Endothelial cell of umbilical vein (primary cell): ENCODE measurements around the gene PAGE4. TPM values are rescaled to one million over a fixed set of nuclear protein-coding genes. Genes with fewer than 3 reads are reported as not detected.

Experiments
- BruUV-seq: library from RNA; stranded (reverse); fragments of 400-500 nt; replicated peaks from 2 replicates; lab custom pipeline; 2021; lab: Mats Ljungman, UMichigan
- CTCF ChIA-PET: fragments of 300-600, 350-600 bp; sonication (Branson Sonifier 250); formaldehyde crosslinking; loops from one replicate; lab custom pipeline; 2021; ENCODE audit warnings: antibody characterized with exemption, inconsistent platforms; lab: Charles Lee
- POLR2A ChIA-PET: fragments of 300-600, 350-600 bp; sonication (Branson Sonifier 250); formaldehyde crosslinking; loops from one replicate; lab custom pipeline; 2021; ENCODE audit warnings: antibody characterized with exemption, inconsistent platforms; lab: Charles Lee
- DNase-seq: peaks from one replicate; pipeline ENCODE4 v3.0.0-alpha.2; 2011; ENCODE audit warnings: low read depth, low spot score
- FAIRE-seq: peaks from 2 replicates; lab custom pipeline; 2011; peaks lifted over from hg19 to GRCh38; lab: Jason Lieb, UNC
- H2AFZ ChIP-seq: 2 replicates; pipeline ENCODE4 v1.6.0; 2012; ENCODE audit warnings: low read depth, low read length, control low read depth, inconsistent platforms
- H3K27ac ChIP-seq: 2 replicates; pipeline ENCODE4 v1.5.1; 2011; ENCODE audit warnings: low read depth, mild to moderate bottlenecking, control low read depth, low read length, moderate library complexity; ENCODE audit not compliant: insufficient read depth
- H3K27me3 ChIP-seq, 2 experiments: 2 replicates each; pipeline versions ENCODE4 v1.6.0 to v1.6.1; 2011; ENCODE audit warnings: low read length in 2 of 2, mixed read lengths in 1 of 2; ENCODE audit not compliant: control insufficient read depth in 2 of 2, insufficient read depth in 2 of 2
- H3K36me3 ChIP-seq, 2 experiments: 2 replicates in 1 of 2; 3 replicates in 1 of 2; pipeline ENCODE4 v1.5.1; 2011; ENCODE audit warnings: low read length in 2 of 2, mild to moderate bottlenecking in 1 of 2, moderate library complexity in 1 of 2; ENCODE audit not compliant: control insufficient read depth in 2 of 2, insufficient read depth in 2 of 2; ENCODE audit errors: extremely low read depth in 1 of 2
- H3K4me1 ChIP-seq: 3 replicates; pipeline ENCODE4 v1.5.1; 2011; ENCODE audit warnings: mild to moderate bottlenecking, low read length; ENCODE audit not compliant: control insufficient read depth, insufficient read depth; ENCODE audit errors: extremely low read depth
- H3K4me2 ChIP-seq: 2 replicates; pipeline ENCODE4 v1.6.1; 2011; ENCODE audit warnings: low read length, control low read depth, mixed read lengths; ENCODE audit not compliant: insufficient read depth
- H3K4me3 ChIP-seq, 3 experiments: fragments of 200-600 bp in 1 of 3; sonication (generic), shearing (Covaris generic) in 1 of 3; replicated peaks in 1 of 3; 2 replicates each; pipeline ENCODE4 v1.5.1; 2011 to 2016; ENCODE audit warnings: control low read depth in 3 of 3, low read length in 3 of 3, mild to moderate bottlenecking in 2 of 3, inconsistent platforms in 1 of 3, low read depth in 1 of 3, moderate library complexity in 1 of 3; ENCODE audit not compliant: insufficient read depth in 1 of 3
- H3K79me2 ChIP-seq: 2 replicates; pipeline ENCODE4 v1.6.0; 2012; ENCODE audit warnings: low read length, inconsistent platforms; ENCODE audit not compliant: control insufficient read depth, insufficient read depth
- H3K9ac ChIP-seq: replicated peaks from 2 replicates; pipeline ENCODE3; 2011; ENCODE audit warnings: low read length, control low read depth; ENCODE audit not compliant: insufficient read depth; ENCODE audit errors: extremely low read depth
- H3K9me1 ChIP-seq: replicated peaks from 3 replicates; pipeline ENCODE4 v1.6.0; 2011; ENCODE audit warnings: mild to moderate bottlenecking, low read length; ENCODE audit not compliant: control insufficient read depth, insufficient read depth; ENCODE audit errors: extremely low read depth
- H3K9me3 ChIP-seq: replicated peaks from 2 replicates; pipeline ENCODE4 v1.5.1; 2012; ENCODE audit warnings: low read length, inconsistent platforms; ENCODE audit not compliant: control insufficient read depth, insufficient read depth
- H4K20me1 ChIP-seq: replicated peaks from 2 replicates; pipeline ENCODE3; 2011; ENCODE audit warnings: mild to moderate bottlenecking, low read length; ENCODE audit not compliant: control insufficient read depth, insufficient read depth; ENCODE audit errors: extremely low read depth
- EZH2 ChIP-seq: IDR thresholded peaks from 2 replicates; pipeline ENCODE4 v1.6.1; 2012; ENCODE audit warnings: borderline replicate concordance, low read depth, mild to moderate bottlenecking, moderate library complexity, low read length, inconsistent platforms; ENCODE audit not compliant: severe bottlenecking
- GATA2 ChIP-seq: IDR thresholded peaks from 2 replicates; pipeline ENCODE4 v1.7.0; 2011; ENCODE audit warnings: low read depth, mild to moderate bottlenecking, moderate library complexity, mixed read lengths, low read length; ENCODE audit not compliant: insufficient read length, insufficient read depth
- MYC ChIP-seq: IDR thresholded peaks from one replicate; pipeline ENCODE4 v1.6.1; 2011; ENCODE audit warnings: mild to moderate bottlenecking, low read depth, low read length
- dilution Hi-C: fragments of 300-500 bp; cut with MboI; formaldehyde crosslinking; loops from one replicate; pipeline ENCODE4 v1.15.0; 2019; ENCODE audit warnings: low sequenced_read_pairs; ENCODE audit not compliant: extremely low pct_ligation_motif_present
- intact Hi-C: fragments of 100-400 bp; cut with micrococcal nuclease; formaldehyde crosslinking; loops from one replicate; pipeline ENCODE4 v1.10.0; 2022
- polyA plus RNA-seq, 4 experiments: library from polyadenylated mRNA; depleted of rRNA in 3 of 4; stranded (reverse) in 3 of 4; unstranded in 1 of 4; fragments of >200 nt; gene quantifications; 2 replicates each; pipeline versions ENCODE4 v1.2.1 to v1.2.3, GENCODE V29; 2011 to 2012; ENCODE audit warnings: missing spikeins in 1 of 4
- total RNA-seq: library from RNA; stranded (reverse); gene quantifications from 2 replicates; pipeline ENCODE4 v1.2.3, GENCODE V29; 2021
- TF ChIP-seq, protein P1 (sequence below), 2 donors: IDR thresholded peaks; 1 replicate in 1 of 2; 2 replicates in 1 of 2; pipeline ENCODE4 v1.5.1; 2011; ENCODE audit warnings: low read length in 2 of 2, mild to moderate bottlenecking in 2 of 2, moderate library complexity in 2 of 2, control low read depth in 1 of 2, inconsistent platforms in 1 of 2, low read depth in 1 of 2; ENCODE audit not compliant: insufficient read depth in 1 of 2; ENCODE audit errors: extremely low read depth in 1 of 2
- TF ChIP-seq, protein P2 (sequence below): IDR thresholded peaks from 2 replicates; pipeline ENCODE4 v1.6.1; 2011; ENCODE audit not compliant: insufficient read depth, insufficient read length

The PAGE4 gene
- total and polyA plus RNA-seq, 2 donors (not counting 3 experiments of a cell fraction or from before 2014, with no cell fraction given): not detected

DNA sequence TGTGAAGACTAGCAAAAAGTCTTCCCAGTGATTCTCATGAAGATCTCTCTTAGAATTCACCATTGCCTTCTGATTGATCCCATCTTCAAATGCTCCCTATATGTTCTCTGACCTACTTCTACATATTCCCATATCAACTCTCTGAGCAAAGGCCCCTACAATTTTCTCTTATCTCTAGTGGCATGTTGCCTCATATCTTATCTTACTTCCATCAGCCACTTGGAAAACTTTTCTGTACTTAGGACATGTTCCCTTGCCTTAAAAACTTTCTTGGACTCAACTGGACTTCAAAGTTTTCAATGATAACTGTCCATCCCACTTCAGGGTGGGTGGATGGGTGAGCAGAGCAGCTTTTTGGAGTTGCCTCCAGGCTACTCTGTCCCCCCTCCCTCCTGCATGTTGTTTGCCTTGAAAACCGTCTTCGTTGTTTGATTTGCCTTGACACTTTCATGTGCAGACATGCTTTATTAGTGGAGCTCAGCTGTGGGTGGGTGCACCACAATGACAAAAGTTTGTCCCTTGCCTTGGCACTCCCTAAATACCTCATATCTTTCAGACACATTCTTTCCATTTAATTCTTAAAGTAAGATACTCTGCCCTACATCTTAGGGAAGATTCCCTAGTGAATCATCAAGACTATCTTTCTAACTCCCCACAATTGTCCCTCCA, 31.9 kb downstream of the PAGE4 start:
- dilution Hi-C loops (no loop called here), intact Hi-C loops (no loop called here)
- H3K79me2 ChIP-seq: no peaks in the 10 kb centered on the region
- TF ChIP-seq EZH2: no peak
- no peak for TF ChIP-seq MYC
- no peaks in the 10 kb centered on the region for H3K36me3 ChIP-seq
- no peaks in the 10 kb centered on the region for H3K9me1 ChIP-seq
- H3K27ac ChIP-seq: no peak overlapping the region
- H3K4me2 ChIP-seq: no peak overlapping the region
- DNase-seq (no peak), FAIRE-seq (no peak)
- H3K9ac ChIP-seq: no peak overlapping the region
- no peak overlapping the region for H3K4me3 ChIP-seq
- H2AFZ ChIP-seq: no peak overlapping the region
- no peaks in the 10 kb centered on the region for H4K20me1 ChIP-seq
- BruUV-seq: no TSS peak
- no peaks in the 10 kb centered on the region for H3K27me3 ChIP-seq
- no peaks in the 10 kb centered on the region for H3K4me1 ChIP-seq
- CTCF ChIA-PET: interaction anchor here (0.6 kb wide), 1 partner anchor 24 kb away, joined by 3 read pairs; no protein-coding TSS in a partner anchor
- no peaks in the 10 kb centered on the region for H3K9me3 ChIP-seq
- POLR2A ChIA-PET: no interaction called here

DNA sequence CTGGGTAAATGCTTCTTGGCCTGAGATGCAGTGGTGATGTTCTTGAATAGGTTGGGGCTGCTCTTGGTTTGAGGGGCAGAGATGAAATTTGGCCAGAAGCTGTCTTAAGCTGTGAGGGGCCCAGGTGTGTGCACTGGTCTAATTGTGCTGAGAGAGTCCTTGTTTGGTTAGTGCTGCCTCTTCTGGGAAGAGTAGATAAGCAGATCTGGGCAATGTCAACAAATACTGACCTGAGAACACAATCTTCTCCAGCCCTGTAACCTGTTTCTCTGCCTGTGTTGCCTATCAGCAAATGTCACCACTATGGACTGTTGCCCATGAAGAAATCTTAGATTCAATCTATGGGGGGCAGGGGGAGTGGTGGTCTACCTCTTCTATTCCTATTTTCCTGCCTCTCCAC, 33.0 kb downstream of the PAGE4 start:
- Histone ChIP-seq H2AFZ (no peak overlapping the region), H3K4me3 (no peak overlapping the region), H3K4me2 (no peak overlapping the region), H3K9ac (no peak overlapping the region), H3K4me1 (no peaks in the 10 kb centered on the region), H3K9me1 (no peaks in the 10 kb centered on the region), H4K20me1 (no peaks in the 10 kb centered on the region), H3K79me2 (no peaks in the 10 kb centered on the region), H3K9me3 (no peaks in the 10 kb centered on the region), H3K36me3 (no peaks in the 10 kb centered on the region), H3K27ac (no peak overlapping the region), H3K27me3 (no peaks in the 10 kb centered on the region)
- POLR2A ChIA-PET: no interaction called here
- no TSS peak for BruUV-seq
- TF ChIP-seq, protein P1, sequence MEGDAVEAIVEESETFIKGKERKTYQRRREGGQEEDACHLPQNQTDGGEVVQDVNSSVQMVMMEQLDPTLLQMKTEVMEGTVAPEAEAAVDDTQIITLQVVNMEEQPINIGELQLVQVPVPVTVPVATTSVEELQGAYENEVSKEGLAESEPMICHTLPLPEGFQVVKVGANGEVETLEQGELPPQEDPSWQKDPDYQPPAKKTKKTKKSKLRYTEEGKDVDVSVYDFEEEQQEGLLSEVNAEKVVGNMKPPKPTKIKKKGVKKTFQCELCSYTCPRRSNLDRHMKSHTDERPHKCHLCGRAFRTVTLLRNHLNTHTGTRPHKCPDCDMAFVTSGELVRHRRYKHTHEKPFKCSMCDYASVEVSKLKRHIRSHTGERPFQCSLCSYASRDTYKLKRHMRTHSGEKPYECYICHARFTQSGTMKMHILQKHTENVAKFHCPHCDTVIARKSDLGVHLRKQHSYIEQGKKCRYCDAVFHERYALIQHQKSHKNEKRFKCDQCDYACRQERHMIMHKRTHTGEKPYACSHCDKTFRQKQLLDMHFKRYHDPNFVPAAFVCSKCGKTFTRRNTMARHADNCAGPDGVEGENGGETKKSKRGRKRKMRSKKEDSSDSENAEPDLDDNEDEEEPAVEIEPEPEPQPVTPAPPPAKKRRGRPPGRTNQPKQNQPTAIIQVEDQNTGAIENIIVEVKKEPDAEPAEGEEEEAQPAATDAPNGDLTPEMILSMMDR (IDR thresholded peaks at IDR 0.05; ENCODE audit: extremely low read depth in 1 of 2, insufficient read depth in 1 of 2, low read depth in 1 of 2, low read length in 2 of 2): no peak
- TF ChIP-seq GATA2 (no peak), EZH2 (no peak)
- TF ChIP-seq, protein P2, sequence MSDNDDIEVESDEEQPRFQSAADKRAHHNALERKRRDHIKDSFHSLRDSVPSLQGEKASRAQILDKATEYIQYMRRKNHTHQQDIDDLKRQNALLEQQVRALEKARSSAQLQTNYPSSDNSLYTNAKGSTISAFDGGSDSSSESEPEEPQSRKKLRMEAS: no peak
- DNase-seq (no peak), FAIRE-seq (no peak)
- CTCF ChIA-PET: no interaction called here
- intact Hi-C loops (no loop called here), dilution Hi-C loops (no loop called here)
